A549 (cell line): ENCODE data around the gene ULK4. TPM values are rescaled to one million over a fixed set of nuclear protein-coding genes. Genes with fewer than 3 reads are reported as not detected.

ENCODE experiments used
- ATAC-seq, 2 experiments: fragments of 200-7000 bp in 1 of 2; fragments of >200 bp in 1 of 2; cut with Nextera tagmentation in 1 of 2; cut with Tn5 transposase in 1 of 2; 3 replicates each; pipeline versions ENCODE4 v1.8.0 to v1.9.1; 2018 to 2020; ENCODE audit warnings: mild to moderate bottlenecking in 1 of 2, moderate library complexity in 1 of 2
- CTCF ChIA-PET: fragments of 300-600 bp; sonication (Branson Sonifier 250); formaldehyde crosslinking; extraction: SDS; loops from one replicate; lab custom pipeline; 2021; ENCODE audit warnings: antibody characterized with exemption, inconsistent platforms; lab: Yijun Ruan, JAX
- POLR2A ChIA-PET: fragments of 350-600 bp; formaldehyde crosslinking; extraction: SDS; loops from one replicate; lab custom pipeline; 2021; ENCODE audit warnings: antibody characterized with exemption, inconsistent platforms; lab: Yijun Ruan, JAX
- DNase-seq, 2 experiments: peaks; one replicate each; pipeline versions ENCODE4 v3.0.0 to v3.0.0-alpha.2; 2011 to 2016; ENCODE audit warnings: low read depth in 1 of 2, low spot score in 1 of 2
- FAIRE-seq: peaks from 2 replicates; lab custom pipeline; 2011; peaks lifted over from hg19 to GRCh38; lab: Jason Lieb, UNC
- H3K27ac ChIP-seq, 2 experiments: fragments of >200 bp; sonication (Bioruptor Twin); formaldehyde crosslinking; 3 replicates each; pipeline ENCODE4 v1.5.1; 2016 to 2017
- H3K4me1 ChIP-seq: fragments of >200 bp; sonication (Bioruptor Twin); formaldehyde crosslinking; 3 replicates; pipeline ENCODE4 v1.6.1; 2016
- H3K4me2 ChIP-seq: fragments of >200 bp; sonication (Bioruptor Twin); formaldehyde crosslinking; 3 replicates; pipeline ENCODE4 v1.6.1; 2016
- H3K4me3 ChIP-seq: fragments of >200 bp; sonication (Bioruptor Twin); formaldehyde crosslinking; 3 replicates; pipeline ENCODE4 v1.5.1; 2016
- H3K9me3 ChIP-seq: fragments of >200 bp; sonication (Bioruptor Twin); formaldehyde crosslinking; 3 replicates; pipeline ENCODE4 v1.6.1; 2016
- ATOH8 ChIP-seq: fragments of 250-450 bp; sonication (Bioruptor Pico); IDR thresholded peaks from 2 replicates; pipeline ENCODE4 v1.5.0; 2020; ENCODE audit warnings: low read depth, mild to moderate bottlenecking, moderate library complexity
- BHLHE40 ChIP-seq: IDR thresholded peaks from 2 replicates; pipeline ENCODE4 v1.6.1; 2012; ENCODE audit warnings: low read depth, low read length, inconsistent platforms
- CBX2 ChIP-seq: fragments of 200-600 bp; sonication (generic); IDR thresholded peaks from 2 replicates; pipeline ENCODE4 v1.6.1; 2016; ENCODE audit warnings: low read depth, mild to moderate bottlenecking, borderline replicate concordance
- CEBPB ChIP-seq, 2 experiments: fragments of >200 bp in 1 of 2; sonication (Bioruptor Twin) in 1 of 2; formaldehyde crosslinking in 1 of 2; IDR thresholded peaks; 2 replicates each; pipeline ENCODE4 v1.6.1; 2012 to 2016
- CHD2 ChIP-seq: fragments of 150-350 bp; IDR thresholded peaks from 2 replicates; pipeline ENCODE4 v1.6.1; 2014; ENCODE audit warnings: low read length; ENCODE audit not compliant: partially characterized antibody
- CHD4 ChIP-seq: fragments of 200-600 bp; sonication (generic); IDR thresholded peaks from 2 replicates; pipeline ENCODE4 v1.6.1; 2016; ENCODE audit warnings: antibody characterized with exemption, mild to moderate bottlenecking, borderline replicate concordance
- CTCF ChIP-seq: fragments of >200 bp; sonication (Bioruptor Twin); formaldehyde crosslinking; IDR thresholded peaks from 3 replicates; pipeline ENCODE4 v1.5.1; 2016
- E2F6 ChIP-seq: IDR thresholded peaks from 2 replicates; pipeline ENCODE4 v1.6.1; 2012; ENCODE audit warnings: low read depth, borderline replicate concordance
- FOSB ChIP-seq: fragments of 250-450 bp; sonication (Bioruptor Pico); IDR thresholded peaks from 2 replicates; pipeline ENCODE4 v1.5.0; 2020; ENCODE audit warnings: mild to moderate bottlenecking, moderate library complexity
- HDAC2 ChIP-seq: fragments of 200-600 bp; sonication (generic); IDR thresholded peaks from 2 replicates; pipeline ENCODE4 v1.6.1; 2016
- HES2 ChIP-seq: fragments of >200 bp; sonication (Bioruptor Twin); formaldehyde crosslinking; IDR thresholded peaks from 2 replicates; pipeline ENCODE4 v1.6.1; 2016
- HEYL ChIP-seq: fragments of 250-450 bp; sonication (Bioruptor Pico); IDR thresholded peaks from 2 replicates; pipeline ENCODE4 v1.8.0; 2021; ENCODE audit warnings: mild to moderate bottlenecking, moderate library complexity
- HMGXB4 ChIP-seq: fragments of 250-450 bp; sonication (Bioruptor Pico); IDR thresholded peaks from 2 replicates; pipeline ENCODE4 v1.5.0; 2021; ENCODE audit warnings: mild to moderate bottlenecking, moderate library complexity, borderline replicate concordance
- JUNB ChIP-seq: fragments of >200 bp; sonication (Bioruptor Twin); formaldehyde crosslinking; IDR thresholded peaks from 2 replicates; pipeline ENCODE4 v1.6.1; 2016
- KDM1A ChIP-seq: fragments of 200-600 bp; sonication (generic); IDR thresholded peaks from 2 replicates; pipeline ENCODE4 v1.6.1; 2016; ENCODE audit warnings: low read depth, mild to moderate bottlenecking
- KDM5A ChIP-seq: fragments of 200-600 bp; sonication (generic); IDR thresholded peaks from 2 replicates; pipeline ENCODE4 v1.6.1; 2016; ENCODE audit warnings: antibody characterized with exemption, mild to moderate bottlenecking
- MAZ ChIP-seq: fragments of 150-350 bp; IDR thresholded peaks from 2 replicates; pipeline ENCODE4 v1.6.1; 2014; ENCODE audit warnings: antibody characterized with exemption, low read depth, low read length, borderline replicate concordance
- MYC ChIP-seq: IDR thresholded peaks from 2 replicates; pipeline ENCODE4 v1.6.1; 2012; ENCODE audit warnings: mild to moderate bottlenecking, inconsistent platforms, low read length, improper control_type of control experiment, borderline replicate concordance
- PHF8 ChIP-seq: fragments of 200-600 bp; sonication (generic); IDR thresholded peaks from 2 replicates; pipeline ENCODE4 v1.6.1; 2016; ENCODE audit warnings: low read depth, mild to moderate bottlenecking, antibody characterized with exemption, moderate library complexity, borderline replicate concordance
- POLR2A ChIP-seq: IDR thresholded peaks from 2 replicates; pipeline ENCODE4 v1.6.1; 2012; ENCODE audit warnings: mild to moderate bottlenecking, low read length
- RAD21 ChIP-seq, 2 experiments: fragments of >200 bp in 1 of 2; sonication (Bioruptor Twin) in 1 of 2; formaldehyde crosslinking in 1 of 2; IDR thresholded peaks in 1 of 2; conservative IDR thresholded peaks in 1 of 2; 2 replicates in 1 of 2; 3 replicates in 1 of 2; pipeline ENCODE4 v1.6.1; 2012 to 2018; ENCODE audit warnings: inconsistent platforms in 1 of 2
- REST ChIP-seq: fragments of 200-600 bp; sonication (generic); IDR thresholded peaks from 2 replicates; pipeline ENCODE4 v1.6.1; 2016; ENCODE audit warnings: antibody characterized with exemption, mild to moderate bottlenecking, moderate library complexity
- SREBF2 ChIP-seq: fragments of 450-650 bp; IDR thresholded peaks from 2 replicates; pipeline ENCODE4 v1.6.1; 2014; ENCODE audit warnings: mild to moderate bottlenecking, moderate library complexity
- TFCP2L1 ChIP-seq: fragments of 250-450 bp; sonication (Bioruptor Pico); IDR thresholded peaks from 2 replicates; pipeline ENCODE4 v1.5.0; 2021; ENCODE audit warnings: mild to moderate bottlenecking
- USF2 ChIP-seq: fragments of 450-650 bp; IDR thresholded peaks from 2 replicates; pipeline ENCODE4 v1.6.1; 2014; ENCODE audit warnings: antibody characterized with exemption
- ZFP36 ChIP-seq: fragments of 450-650 bp; IDR thresholded peaks from 2 replicates; pipeline ENCODE4 v1.6.1; 2014; ENCODE audit warnings: borderline replicate concordance; ENCODE audit not compliant: partially characterized antibody
- ZNF302 ChIP-seq: fragments of 250-450 bp; sonication (Bioruptor Pico); IDR thresholded peaks from 2 replicates; pipeline ENCODE4 v1.9.0; 2021; ENCODE audit warnings: inconsistent platforms, mild to moderate bottlenecking, moderate library complexity
- ZSCAN20 ChIP-seq: fragments of 250-450 bp; sonication (Bioruptor Pico); IDR thresholded peaks from 2 replicates; pipeline ENCODE4 v1.8.0; 2022; ENCODE audit warnings: mild to moderate bottlenecking, moderate library complexity
- WGBS: methylation state at CpG from one replicate; pipeline ENCODE4 v1.1.6; 2017; ENCODE audit errors: missing lambda C conversion rate; 5-methylcytosine and 5-hydroxymethylcytosine counted together
- polyA plus RNA-seq, 4 experiments: library from polyadenylated mRNA; depleted of rRNA in 3 of 4; stranded (reverse); fragments of >200 nt; fragmentation: RNase III in 1 of 4; extraction: RNeasy Plus Mini Kit Qiagen cat#74134 plus additional on column Dnase treatment in 1 of 4; gene quantifications; 2 replicates in 3 of 4; 3 replicates in 1 of 4; pipeline ENCODE4 v1.2.3, GENCODE V29; 2011 to 2017

The ULK4 gene
- polyA plus RNA-seq, 2 of the 4 experiments (the other 2 are of a cell fraction), result 4.9 to 7.7 TPM

- TF ChIP-seq KDM5A (no peak), MAZ (no peak), CTCF (no peak), ZFP36 (no peak), HDAC2 (no peak), RAD21 (conservative IDR thresholded peaks at IDR 0.05 in 1 of 2, IDR thresholded peaks at IDR 0.05 in 1 of 2) (no peak), POLR2A (no peak), CHD2 (no peak), HES2 (no peak)
- TF ChIP-seq, all 56 proteins: peak for 0
- CTCF ChIA-PET, result no interaction called here
- Histone ChIP-seq H3K4me2 (no peak overlapping the region), H3K4me3 (no peak overlapping the region), H3K4me1 (no peaks in the 10 kb centered on the region), H3K27ac (no peak overlapping the region), H3K9me3 (no peaks in the 10 kb centered on the region)
- POLR2A ChIA-PET, result no interaction called here
- ATAC-seq, result no peak
- no peak for FAIRE-seq
- DNase-seq, result no peak
- 93% methylated on average over 1 of the region's 1 CpG for WGBS
Observed at GRCh38 chr3:41847679-41848078, 114.2 kb downstream of the ULK4 start.

- no peak overlapping the region for H3K4me2 ChIP-seq
- no peaks in the 10 kb centered on the region for H3K9me3 ChIP-seq
- POLR2A ChIA-PET, result no interaction called here
- no peak overlapping the region for H3K27ac ChIP-seq
- CTCF ChIA-PET, result no interaction called here
- DNase-seq, result no peak
- TF ChIP-seq KDM1A (no peak), ZNF302 (CRISPR knock-in tag) (no peak), E2F6 (no peak), FOSB (no peak), SREBF2 (no peak), REST (no peak), ZSCAN20 (CRISPR knock-in tag) (no peak), HMGXB4 (no peak), USF2 (no peak), MAZ (no peak), ATOH8 (no peak), CEBPB (IDR thresholded peaks at IDR 0.05) (no peak), HEYL (CRISPR knock-in tag) (no peak), MYC (no peak), CHD4 (no peak), PHF8 (no peak), CBX2 (no peak), JUNB (no peak), BHLHE40 (no peak), TFCP2L1 (no peak)
- TF ChIP-seq, all 56 proteins: peak for 0
- no peak overlapping the region for H3K4me3 ChIP-seq
- 88% methylated on average over 1 of the region's 1 CpG for WGBS
- FAIRE-seq (no peak), ATAC-seq (no peak)
- no peaks in the 10 kb centered on the region for H3K4me1 ChIP-seq
Observed at GRCh38 chr3:41846850-41847249, 115.1 kb downstream of the ULK4 start.
